Panc1 (cell line): ENCODE results near the gene AGAP1.

ENCODE experiments used
- CTCF ChIP-seq: fragments of 450-650 bp; IDR thresholded peaks from 2 replicates; pipeline ENCODE4 v1.5.1; 2017; ENCODE audit warnings: mild to moderate bottlenecking
- POLR2AphosphoS5 ChIP-seq: IDR thresholded peaks from 2 replicates; pipeline ENCODE4 v1.6.1; 2012; ENCODE audit warnings: mild to moderate bottlenecking, low read depth, low read length, moderate library complexity
- REST ChIP-seq, 2 experiments: IDR thresholded peaks; 2 replicates each; pipeline ENCODE4 v1.6.1; 2011 to 2012; ENCODE audit warnings: low read depth in 2 of 2, control low read depth in 1 of 2, low read length in 1 of 2, mild to moderate bottlenecking in 1 of 2, moderate library complexity in 1 of 2; ENCODE audit not compliant: insufficient read depth in 1 of 2
- SIN3A ChIP-seq: IDR thresholded peaks from 2 replicates; pipeline ENCODE4 v1.6.1; 2012; ENCODE audit warnings: low read depth, mild to moderate bottlenecking, low read length, moderate library complexity, borderline replicate concordance; ENCODE audit not compliant: insufficient read depth
- TCF7L2 ChIP-seq: IDR thresholded peaks from 2 replicates; pipeline ENCODE4 v1.6.1; 2011; ENCODE audit warnings: mild to moderate bottlenecking, low read depth, low read length, inconsistent platforms

GRCh38 chr2:235539773-235540172 lies 45.9 kb downstream of the AGAP1 start:
- TF ChIP-seq REST (IDR thresholded peaks at IDR 0.05; ENCODE audit: insufficient read depth in 1 of 2, low read depth in 2 of 2, low read length in 1 of 2) (no peak), CTCF (no peak), POLR2AphosphoS5 (no peak), SIN3A (no peak), TCF7L2 (no peak)
